AG09319 (cell line): ENCODE data around the gene HOXA7.

Experiments
- DNase-seq: peaks from one replicate; pipeline ENCODE4 v3.0.0-alpha.2; 2010; ENCODE audit warnings: low read depth; ENCODE audit errors: extremely low read depth
- CTCF ChIP-seq: IDR thresholded peaks from 2 replicates; pipeline ENCODE4 v1.5.1; 2011; ENCODE audit warnings: low read depth, mild to moderate bottlenecking, inconsistent platforms, low read length, moderate library complexity

HOXA7 gene

GRCh38 chr7:27141137-27141922 lies 15.1 kb downstream of the HOXA7 start:
- no peak for TF ChIP-seq CTCF
- DNase-seq = no peak

DNA sequence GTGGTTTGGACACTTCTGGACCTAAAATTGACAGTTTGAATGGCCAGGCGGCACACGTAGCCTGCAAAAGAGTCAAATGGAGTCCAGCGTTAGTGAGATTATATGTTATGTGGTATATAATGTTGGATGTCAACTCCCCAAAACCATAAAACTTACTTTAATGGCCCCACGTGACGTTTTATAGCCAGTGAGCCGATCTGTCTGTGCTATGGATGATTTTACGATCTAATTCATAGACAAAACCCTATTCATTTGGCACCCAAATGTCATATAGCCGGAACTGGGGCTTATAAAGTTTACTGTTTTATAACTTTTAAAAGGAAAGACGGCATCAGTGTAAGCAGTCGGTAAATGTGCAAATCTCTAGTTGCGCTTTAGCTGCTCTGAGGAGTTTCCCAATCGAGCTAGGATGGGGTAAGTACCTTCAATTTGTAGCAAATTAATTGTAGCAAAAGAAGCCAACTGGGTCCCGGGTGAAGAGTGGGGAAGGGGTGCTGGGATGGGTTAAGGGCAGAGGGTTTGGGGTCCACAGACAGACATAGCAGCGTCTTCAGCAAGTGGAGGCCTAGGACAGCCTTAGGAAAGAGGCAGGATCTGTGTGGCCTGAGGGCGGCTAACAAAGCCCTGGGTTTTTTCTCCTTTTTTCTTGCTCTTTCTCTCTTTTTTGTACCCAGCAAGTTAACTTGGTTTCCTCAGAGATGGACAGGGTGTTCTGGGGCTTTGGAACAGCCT lies 16.2 kb downstream of the HOXA7 start:
- no peak for DNase-seq
- TF ChIP-seq CTCF = no peak

- TF ChIP-seq CTCF = no peak
- no peak for DNase-seq
Measured at GRCh38 chr7:27139334-27140125, 16.9 kb downstream of the HOXA7 start.

- DNase-seq = no peak
- TF ChIP-seq CTCF = no peak
Measured at GRCh38 chr7:27138985-27139333, 17.5 kb downstream of the HOXA7 start.

DNA sequence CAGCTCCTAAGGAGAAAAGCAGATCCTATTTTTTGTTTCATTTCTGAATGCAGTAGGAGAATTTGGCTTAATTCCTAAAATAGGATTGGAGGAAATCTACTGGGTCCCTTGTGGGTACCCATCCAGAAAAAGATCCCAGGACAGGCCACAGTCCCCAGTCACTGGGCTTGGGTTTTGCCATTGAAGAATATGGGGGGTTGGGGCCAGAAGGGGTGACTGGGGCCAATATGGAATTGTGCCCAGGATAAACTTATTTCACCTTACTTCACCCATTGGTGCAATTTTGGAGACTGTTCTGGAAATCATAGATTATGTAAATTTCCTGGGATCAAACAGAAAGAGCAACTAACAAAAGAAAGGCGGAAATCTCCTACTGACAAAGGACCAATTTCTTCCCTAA lies 18.0 kb downstream of the HOXA7 start:
- no peak for DNase-seq
- no peak for TF ChIP-seq CTCF

- no peak for TF ChIP-seq CTCF
- DNase-seq = no peak
Measured at GRCh38 chr7:27137640-27138315, 18.7 kb downstream of the HOXA7 start.
